ENCODE measurements around the gene PPP1R26. TPM values are rescaled to one million over a fixed set of nuclear protein-coding genes. Genes with fewer than 3 reads are reported as not detected.

The PPP1R26 gene
- total RNA-seq, 1 experiment from 2014 or later: 32.0 TPM

DNA sequence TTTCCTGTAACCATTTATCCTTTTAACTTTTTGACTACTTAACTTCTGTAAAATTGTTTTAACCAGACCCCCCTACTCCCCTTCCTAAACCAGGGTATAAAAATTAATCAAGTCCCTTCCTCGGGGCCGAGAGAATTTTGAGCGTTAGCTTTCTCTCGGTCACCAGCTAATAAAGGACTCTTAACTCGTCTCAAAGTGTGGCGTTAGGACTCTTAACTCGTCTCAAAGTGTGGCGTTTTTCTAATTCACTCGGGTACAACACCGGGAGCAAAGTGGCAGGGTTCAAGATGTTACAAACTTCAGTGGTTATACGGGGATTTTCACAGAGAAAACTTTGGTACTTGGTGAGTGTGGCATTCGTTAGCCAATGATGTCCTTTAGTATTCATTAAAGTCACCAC is 39.7 kb upstream of the PPP1R26 start:
- ATAC-seq (no peak), DNase-seq (ENCODE audit: low read depth, low spot score) (no peak)
- H3K9ac ChIP-seq (ENCODE audit: low read length): no peak overlapping the region
- H2AFZ ChIP-seq (ENCODE audit: low read depth, low read length, poor library complexity, severe bottlenecking): no peak overlapping the region
- no peaks in the 10 kb centered on the region for H3K79me2 ChIP-seq (ENCODE audit: insufficient read depth, low read length)
- H3K4me1 ChIP-seq (ENCODE audit: control insufficient read depth in 1 of 2, insufficient read depth in 2 of 2, low read length in 2 of 2): peaks cover 0 to 15% of the 10 kb centered on the region in 2 experiments
- no peak overlapping the region for H3K4me3 ChIP-seq (replicated peaks in 1 of 2; ENCODE audit: low read depth in 1 of 2, low read length in 2 of 2)
- no peaks in the 10 kb centered on the region for H4K20me1 ChIP-seq (ENCODE audit: insufficient read depth)
- CTCF ChIA-PET: no interaction called here
- intact Hi-C loops (cut with micrococcal nuclease): no loop called here
- H3K9me2 ChIP-seq (ENCODE audit: insufficient read depth): no peaks in the 10 kb centered on the region
- TF ChIP-seq ELF1 (IDR thresholded peaks at IDR 0.05; ENCODE audit: borderline replicate concordance, low read depth): no peak
- TF ChIP-seq FOSL1 (IDR thresholded peaks at IDR 0.05; ENCODE audit: low read depth): no peak
- no peak for TF ChIP-seq SP1 (IDR thresholded peaks at IDR 0.05; ENCODE audit: low read depth)
- no peak for TF ChIP-seq EZH2 (IDR thresholded peaks at IDR 0.05)
- TF ChIP-seq SIN3A (IDR thresholded peaks at IDR 0.05; ENCODE audit: low read depth): no peak
- no peak for TF ChIP-seq CEBPB (IDR thresholded peaks at IDR 0.05; ENCODE audit: low read depth)
- TF ChIP-seq, protein P1, sequence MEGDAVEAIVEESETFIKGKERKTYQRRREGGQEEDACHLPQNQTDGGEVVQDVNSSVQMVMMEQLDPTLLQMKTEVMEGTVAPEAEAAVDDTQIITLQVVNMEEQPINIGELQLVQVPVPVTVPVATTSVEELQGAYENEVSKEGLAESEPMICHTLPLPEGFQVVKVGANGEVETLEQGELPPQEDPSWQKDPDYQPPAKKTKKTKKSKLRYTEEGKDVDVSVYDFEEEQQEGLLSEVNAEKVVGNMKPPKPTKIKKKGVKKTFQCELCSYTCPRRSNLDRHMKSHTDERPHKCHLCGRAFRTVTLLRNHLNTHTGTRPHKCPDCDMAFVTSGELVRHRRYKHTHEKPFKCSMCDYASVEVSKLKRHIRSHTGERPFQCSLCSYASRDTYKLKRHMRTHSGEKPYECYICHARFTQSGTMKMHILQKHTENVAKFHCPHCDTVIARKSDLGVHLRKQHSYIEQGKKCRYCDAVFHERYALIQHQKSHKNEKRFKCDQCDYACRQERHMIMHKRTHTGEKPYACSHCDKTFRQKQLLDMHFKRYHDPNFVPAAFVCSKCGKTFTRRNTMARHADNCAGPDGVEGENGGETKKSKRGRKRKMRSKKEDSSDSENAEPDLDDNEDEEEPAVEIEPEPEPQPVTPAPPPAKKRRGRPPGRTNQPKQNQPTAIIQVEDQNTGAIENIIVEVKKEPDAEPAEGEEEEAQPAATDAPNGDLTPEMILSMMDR (IDR thresholded peaks at IDR 0.05 in 2 of 3, conservative IDR thresholded peaks at IDR 0.05 in 1 of 3; ENCODE audit: borderline replicate concordance in 1 of 3, insufficient read depth in 1 of 3, low read depth in 2 of 3, low read length in 2 of 3): no peak
- no peak for TF ChIP-seq RAD21 (IDR thresholded peaks at IDR 0.05; ENCODE audit: low read depth)
- 0 out of 4 replicates have a peak, but pooled peaks cover 0 to 3% of the 10 kb centered on the region in 2 experiments for H3K9me3 ChIP-seq (ENCODE audit: control insufficient read depth in 1 of 2, insufficient read depth in 1 of 2, low read depth in 1 of 2, low read length in 2 of 2)
- no TSS peak for BruUV-seq (replicated peaks)
- H3K27ac ChIP-seq (ENCODE audit: low read depth, low read length): no peak overlapping the region
- POLR2A ChIA-PET: no interaction called here
- no peaks in the 10 kb centered on the region for H3K36me3 ChIP-seq (ENCODE audit: control insufficient read depth in 1 of 2, insufficient read depth in 2 of 2, low read length in 2 of 2)
- RAD21 ChIA-PET (ENCODE audit: low non-redundant PET in 1 of 2, low total read pairs in 2 of 2, uncharacterized antibody in 2 of 2, unreplicated experiment in 2 of 2): no interaction called here
- H3K4me2 ChIP-seq (ENCODE audit: low read length): no peak overlapping the region
- no peaks in the 10 kb centered on the region for H3K27me3 ChIP-seq (ENCODE audit: insufficient read depth, low read length)

DNA sequence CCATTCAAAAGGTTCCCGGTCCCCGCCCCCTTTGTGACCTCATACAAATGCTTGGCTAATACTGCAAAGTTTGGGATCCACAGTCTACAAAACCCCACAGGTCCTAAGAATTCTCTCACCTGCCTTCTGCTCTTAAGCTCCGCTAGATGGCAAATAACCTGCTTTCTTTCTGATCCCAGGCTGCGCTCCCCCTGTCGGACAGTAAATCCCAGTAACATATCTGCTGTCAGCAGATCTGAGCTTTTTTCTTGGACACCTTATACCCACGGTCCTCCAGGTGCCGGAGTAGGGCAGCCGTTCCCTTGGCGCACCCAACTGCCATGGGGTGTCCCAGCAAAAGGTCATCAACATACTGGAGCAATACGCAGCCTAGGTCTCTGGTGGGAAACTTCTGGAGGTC is 39.0 kb upstream of the PPP1R26 start:
- Histone ChIP-seq H3K9ac (ENCODE audit: low read length) (no peak overlapping the region), H3K9me3 (ENCODE audit: control insufficient read depth in 1 of 2, insufficient read depth in 1 of 2, low read depth in 1 of 2, low read length in 2 of 2) (0 out of 4 replicates have a peak, but pooled peaks cover 0 to 3% of the 10 kb centered on the region in 2 experiments), H3K79me2 (ENCODE audit: insufficient read depth, low read length) (no peaks in the 10 kb centered on the region), H3K27ac (ENCODE audit: low read depth, low read length) (no peak overlapping the region), H3K4me1 (ENCODE audit: control insufficient read depth in 1 of 2, insufficient read depth in 2 of 2, low read length in 2 of 2) (peaks cover 0 to 15% of the 10 kb centered on the region in 2 experiments), H3K4me2 (ENCODE audit: low read length) (no peak overlapping the region), H3K9me2 (ENCODE audit: insufficient read depth) (no peaks in the 10 kb centered on the region), H2AFZ (ENCODE audit: low read depth, low read length, poor library complexity, severe bottlenecking) (no peak overlapping the region), H4K20me1 (ENCODE audit: insufficient read depth) (no peaks in the 10 kb centered on the region), H3K36me3 (ENCODE audit: control insufficient read depth in 1 of 2, insufficient read depth in 2 of 2, low read length in 2 of 2) (no peaks in the 10 kb centered on the region), H3K4me3 (replicated peaks in 1 of 2; ENCODE audit: low read depth in 1 of 2, low read length in 2 of 2) (no peak overlapping the region), H3K27me3 (ENCODE audit: insufficient read depth, low read length) (no peaks in the 10 kb centered on the region)
- ChIA-PET CTCF (no interaction called here), POLR2A (no interaction called here), RAD21 (ENCODE audit: low non-redundant PET in 1 of 2, low total read pairs in 2 of 2, uncharacterized antibody in 2 of 2, unreplicated experiment in 2 of 2) (no interaction called here)
- intact Hi-C loops (cut with micrococcal nuclease): no loop called here
- TF ChIP-seq SP1 (IDR thresholded peaks at IDR 0.05; ENCODE audit: low read depth): no peak
- no peak for TF ChIP-seq CEBPB (IDR thresholded peaks at IDR 0.05; ENCODE audit: low read depth)
- TF ChIP-seq, protein P1 (IDR thresholded peaks at IDR 0.05 in 2 of 3, conservative IDR thresholded peaks at IDR 0.05 in 1 of 3; ENCODE audit: borderline replicate concordance in 1 of 3, insufficient read depth in 1 of 3, low read depth in 2 of 3, low read length in 2 of 3): peak; percentile 27 to 77 (median 38)
- DNase-seq (ENCODE audit: low read depth, low spot score) (peak; percentile 26), ATAC-seq (no peak)
- no TSS peak for BruUV-seq (replicated peaks)

Measured in HCT116 (cell line).